NCI-H2171 (cell line): Measurements from ENCODE around the gene PHYH.
A peak's percentile ranks its signal among the peaks of the same experiment; 100 is the strongest.
"Not testable (repeated sequence)": the region's sequence is repeated elsewhere in the genome, so short reads cannot be mapped to it uniquely, and the experiment has no call there.

Experiments used
- DNase-seq: peaks from one replicate; lab custom pipeline; 2025; lab: John Stamatoyannopoulos, UW

The PHYH gene

GRCh38 chr10:13321576-13321975 is 21.7 kb upstream of the PHYH start:
- DNase-seq: no peak

GRCh38 chr10:13319166-13319565 is 19.3 kb upstream of the PHYH start:
- DNase-seq: no peak

- DNase-seq: no peak
Observed at GRCh38 chr10:13317474-13317873, 17.6 kb upstream of the PHYH start.

GRCh38 chr10:13316635-13317311 is 16.9 kb upstream of the PHYH start:
- no peak for DNase-seq

- no peak for DNase-seq
Observed at GRCh38 chr10:13315361-13315760, 15.5 kb upstream of the PHYH start.

GRCh38 chr10:13311177-13311575 is 11.3 kb upstream of the PHYH start:
- no peak for DNase-seq

- DNase-seq: no peak
Observed at GRCh38 chr10:13310518-13311176, 10.8 kb upstream of the PHYH start.

GRCh38 chr10:13309792-13310191 is 9.9 kb upstream of the PHYH start:
- DNase-seq: no peak

- no peak for DNase-seq
Observed at GRCh38 chr10:13308096-13308495, 8.2 kb upstream of the PHYH start.

- DNase-seq: no peak
Observed at GRCh38 chr10:13306103-13306502, 6.2 kb upstream of the PHYH start.

- DNase-seq: no peak
Observed at GRCh38 chr10:13302821-13303555, 3.1 kb upstream of the PHYH start.

- no peak for DNase-seq
Observed at GRCh38 chr10:13298748-13299436, 972 bp downstream of the PHYH start.

GRCh38 chr10:13296476-13296875 is 3.4 kb downstream of the PHYH start:
- DNase-seq: no peak

- DNase-seq: no peak
Observed at GRCh38 chr10:13294784-13295183, 5.1 kb downstream of the PHYH start.

GRCh38 chr10:13291821-13292773 is 7.8 kb downstream of the PHYH start:
- no peak for DNase-seq

- DNase-seq: no peak
Observed at GRCh38 chr10:13291061-13291460, 8.8 kb downstream of the PHYH start.

- DNase-seq: no peak
Observed at GRCh38 chr10:13284050-13284449, 15.8 kb downstream of the PHYH start.

- not testable (repeated sequence) for DNase-seq
Observed at GRCh38 chr10:13282348-13282747, 17.5 kb downstream of the PHYH start.

GRCh38 chr10:13276749-13277365 is 23.0 kb downstream of the PHYH start:
- no peak for DNase-seq

GRCh38 chr10:13276146-13276545 is 23.7 kb downstream of the PHYH start:
- not testable (repeated sequence) for DNase-seq

GRCh38 chr10:13272164-13272571 is 27.7 kb downstream of the PHYH start:
- DNase-seq: peak; percentile 28
